ENCODE results near the gene BBS4. TPM values are rescaled to one million over a fixed set of nuclear protein-coding genes. Genes with fewer than 3 reads are reported as not detected.

Gene BBS4, protein sequence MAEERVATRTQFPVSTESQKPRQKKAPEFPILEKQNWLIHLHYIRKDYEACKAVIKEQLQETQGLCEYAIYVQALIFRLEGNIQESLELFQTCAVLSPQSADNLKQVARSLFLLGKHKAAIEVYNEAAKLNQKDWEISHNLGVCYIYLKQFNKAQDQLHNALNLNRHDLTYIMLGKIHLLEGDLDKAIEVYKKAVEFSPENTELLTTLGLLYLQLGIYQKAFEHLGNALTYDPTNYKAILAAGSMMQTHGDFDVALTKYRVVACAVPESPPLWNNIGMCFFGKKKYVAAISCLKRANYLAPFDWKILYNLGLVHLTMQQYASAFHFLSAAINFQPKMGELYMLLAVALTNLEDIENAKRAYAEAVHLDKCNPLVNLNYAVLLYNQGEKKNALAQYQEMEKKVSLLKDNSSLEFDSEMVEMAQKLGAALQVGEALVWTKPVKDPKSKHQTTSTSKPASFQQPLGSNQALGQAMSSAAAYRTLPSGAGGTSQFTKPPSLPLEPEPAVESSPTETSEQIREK
- total RNA-seq: 8.9 and 10.8 TPM in 2 replicates

DNA sequence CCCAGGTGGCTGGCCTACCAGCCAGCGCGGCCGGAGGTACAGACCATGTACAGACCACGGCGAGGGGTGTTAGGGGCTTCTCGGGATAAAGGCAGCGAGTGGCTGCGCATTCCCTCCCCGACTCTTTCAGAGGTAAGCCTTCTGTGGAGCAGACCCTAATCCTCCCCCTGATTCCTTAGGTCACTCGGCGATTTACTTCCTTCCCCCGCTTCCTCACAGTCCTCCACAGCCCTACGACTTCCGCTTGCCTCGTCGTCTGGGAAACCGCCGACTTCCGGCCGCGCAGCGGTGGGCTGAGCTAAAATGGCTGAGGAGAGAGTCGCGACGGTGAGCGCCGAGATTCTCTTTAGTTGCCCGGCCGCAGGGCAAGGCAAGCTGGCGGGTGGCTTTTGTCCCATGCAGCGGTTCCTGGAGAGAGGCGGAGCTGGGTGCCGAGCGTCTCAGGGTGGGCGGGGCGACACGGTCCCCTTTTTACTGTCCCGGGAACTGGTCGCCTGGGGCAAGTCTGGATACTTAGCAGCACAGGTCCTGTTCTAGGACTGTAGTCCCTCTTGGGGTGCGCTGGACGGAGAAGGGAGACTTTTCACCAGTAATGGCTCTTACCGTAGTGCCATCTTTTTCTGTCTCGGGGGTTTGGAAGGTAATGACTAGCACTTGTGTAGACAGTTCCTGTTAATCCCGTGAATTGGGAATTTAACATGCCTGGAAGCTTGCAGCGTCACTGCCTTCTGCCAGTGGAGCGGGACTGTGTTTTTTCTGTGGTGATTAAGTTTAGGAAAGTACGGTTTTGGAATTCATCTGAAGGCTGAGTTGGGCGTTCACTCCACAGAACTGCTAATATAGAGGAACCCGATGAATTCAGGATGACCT lies at the start of gene BBS4, which contains the start of gene HIGD2B:
BBS4 (plus strand) TSS at position 283 of the 870 bp plus-strand sequence; CDS start at position 304, 21 bp downstream.
HIGD2B (minus strand) TSS at position 258 of the 870 bp plus-strand sequence. CDS start 9,808 bp downstream, outside the sequence.

DNA sequence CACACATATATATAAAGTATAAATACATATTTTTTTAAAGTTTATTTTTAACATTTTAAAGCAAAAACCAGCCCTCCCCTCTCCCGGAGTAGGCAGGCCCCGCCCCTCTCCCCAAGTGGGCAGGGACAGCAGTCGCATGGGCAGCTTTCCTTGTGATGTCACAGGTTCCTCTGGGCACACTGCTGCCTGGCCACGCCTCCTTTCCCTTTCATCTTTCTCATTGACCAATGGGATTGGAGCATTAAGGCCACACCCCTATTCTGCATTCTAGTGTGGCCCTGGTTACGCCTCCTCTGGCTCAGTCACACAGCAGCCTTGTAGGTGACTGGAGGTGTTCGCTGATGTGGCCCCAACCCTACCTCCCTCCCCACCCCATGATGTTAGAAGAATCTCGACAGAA lies 31.6 kb upstream of the BBS4 start, which contains the start of gene GOLGA6B:
GOLGA6B (plus strand) TSS at position 301 of the 400 bp plus-strand sequence; CDS start at position 342, 41 bp downstream.

DNA sequence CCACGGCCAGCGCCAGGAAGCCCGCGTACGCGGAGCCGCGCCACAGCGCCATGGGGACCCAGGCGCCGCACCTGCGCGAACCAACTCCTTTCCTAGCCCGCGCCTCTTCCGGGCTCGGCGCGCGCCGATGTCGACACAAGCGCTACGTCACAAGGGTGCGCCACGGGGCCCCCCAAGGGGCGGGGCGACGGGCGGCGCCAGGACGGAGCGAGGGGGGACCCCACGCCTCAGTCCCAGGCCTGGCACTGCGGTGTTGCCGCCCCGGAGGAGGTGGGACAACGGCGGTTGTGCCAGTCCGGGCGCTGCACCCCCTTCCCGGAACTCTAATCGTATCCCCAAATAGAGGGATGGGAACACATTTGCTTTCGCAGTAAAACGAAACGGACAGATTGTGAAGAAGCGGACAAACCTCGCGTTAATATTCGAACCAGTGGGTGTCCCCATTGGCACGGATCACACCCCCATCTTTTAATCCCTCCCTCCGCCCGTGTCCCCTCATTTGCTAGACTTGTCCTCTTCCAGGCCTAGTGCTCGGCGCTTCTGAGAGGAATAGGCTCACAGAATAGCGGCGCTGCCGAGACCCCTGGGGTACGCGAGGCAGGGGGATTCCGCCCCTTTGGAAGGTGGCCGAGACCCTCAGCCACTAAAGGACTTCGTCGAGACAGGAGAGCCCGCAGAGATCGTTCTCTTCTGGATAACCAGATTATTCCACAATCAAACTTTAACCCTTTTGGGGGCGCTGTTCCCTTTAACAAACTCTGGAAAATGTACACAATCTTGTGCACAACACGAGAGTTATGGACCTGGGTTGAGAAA lies 97.8 kb downstream of the BBS4 start, which contains the start of gene ADPGK:
ADPGK (minus strand) TSS at position 119 of the 816 bp plus-strand sequence; CDS start at position 52, 67 bp downstream.

Small RNAs within 50 kb of the gene (small RNA-seq; reads per million reads assigned to genes)
- gene RN7SL853P: not detected

Other genes starting within 250 kb of the BBS4 start
- 59.6 and 63.4 TPM in 2 replicates for gene ARIH1, start 211.9 kb upstream of the BBS4 start, total RNA-seq
- not detected in 2 replicates for gene GOLGA6B, start 31.5 kb upstream of the BBS4 start, total RNA-seq
- not detected in 2 replicates for gene HIGD2B, start within 50 bp of the BBS4 start, total RNA-seq
- gene ADPGK, start 97.6 kb downstream of the BBS4 start, total RNA-seq: 56.1 and 66.0 TPM in 2 replicates

Measured in thoracic aorta endothelial cell (primary cell).